Neural cell (in vitro differentiated cells): ENCODE measurements around the gene TMEM219. TPM values are rescaled to one million over a fixed set of nuclear protein-coding genes. Genes with fewer than 3 reads are reported as not detected.

Experiments
- H2AFZ ChIP-seq: fragments of 200-600, 300-800 bp; sonication (generic), shearing (Covaris generic); 2 replicates; pipeline ENCODE4 v1.6.0; 2014; ENCODE audit warnings: low read depth, mild to moderate bottlenecking, antibody characterized with exemption, low read length, moderate library complexity
- H3F3A ChIP-seq: fragments of 200-600 bp; shearing (Covaris generic); 2 replicates; pipeline ENCODE4 v1.6.1; 2016; ENCODE audit warnings: mild to moderate bottlenecking, moderate library complexity, mixed read lengths, antibody characterized with exemption, low read length; ENCODE audit not compliant: insufficient read depth, poor library complexity, severe bottlenecking
- H3K27ac ChIP-seq: fragments of 200-600, 300-800 bp; sonication (generic), shearing (Covaris generic); 2 replicates; pipeline ENCODE4 v1.5.1; 2014; ENCODE audit warnings: mild to moderate bottlenecking, low read length, moderate library complexity
- H3K27me3 ChIP-seq: fragments of 300-800, 200-600 bp; sonication (generic), shearing (Covaris generic); 2 replicates; pipeline ENCODE4 v1.6.0; 2014; ENCODE audit warnings: mild to moderate bottlenecking, low read depth, low read length, moderate library complexity; ENCODE audit not compliant: insufficient read depth
- H3K36me3 ChIP-seq: fragments of 300-800, 200-600 bp; sonication (generic), shearing (Covaris generic); 2 replicates; pipeline ENCODE4 v1.5.1; 2014; ENCODE audit warnings: mild to moderate bottlenecking, antibody characterized with exemption, low read length, moderate library complexity; ENCODE audit not compliant: insufficient read depth
- H3K4me2 ChIP-seq: fragments of 300-800, 200-600 bp; sonication (generic), shearing (Covaris generic); 2 replicates; pipeline ENCODE4 v1.6.0; 2014; ENCODE audit warnings: mild to moderate bottlenecking, low read length
- H3K4me3 ChIP-seq: fragments of 300-800, 200-600 bp; sonication (generic), shearing (Covaris generic); 2 replicates; pipeline ENCODE4 v1.5.1; 2014; ENCODE audit warnings: mild to moderate bottlenecking, low read length, moderate library complexity
- H3K79me2 ChIP-seq: fragments of 200-600 bp; shearing (Covaris generic); replicated peaks from 2 replicates; pipeline ENCODE4 v1.6.0; 2014; ENCODE audit warnings: mild to moderate bottlenecking, low read length, moderate library complexity; ENCODE audit not compliant: insufficient read depth
- H3K9ac ChIP-seq: fragments of 300-800, 200-600 bp; sonication (generic), shearing (Covaris generic); 2 replicates; pipeline ENCODE4 v1.6.1; 2016; ENCODE audit warnings: mild to moderate bottlenecking, low read length, mixed read lengths
- H3K9me2 ChIP-seq: fragments of 200-600 bp; shearing (Covaris generic); 2 replicates; pipeline ENCODE4 v1.6.1; 2016; ENCODE audit warnings: mild to moderate bottlenecking, low read length, mixed read lengths; ENCODE audit not compliant: insufficient read depth
- H3K9me3 ChIP-seq: fragments of 200-600, 300-800 bp; sonication (generic), shearing (Covaris generic); 2 replicates; pipeline ENCODE4 v1.6.1; 2016; ENCODE audit warnings: mild to moderate bottlenecking, mixed run types, low read length, moderate library complexity, mixed read lengths
- H4K20me1 ChIP-seq: fragments of 200-600 bp; shearing (Covaris generic); 2 replicates; pipeline ENCODE4 v1.6.1; 2016; ENCODE audit warnings: mild to moderate bottlenecking, mixed run types; ENCODE audit not compliant: insufficient read depth
- CTCF ChIP-seq: fragments of 450-650 bp; IDR thresholded peaks from 2 replicates; pipeline ENCODE4 v1.5.1; 2014; ENCODE audit warnings: antibody characterized with exemption, mild to moderate bottlenecking, moderate library complexity; ENCODE audit not compliant: poor library complexity, severe bottlenecking
- EP300 ChIP-seq: fragments of 450-650 bp; conservative IDR thresholded peaks from 2 replicates; pipeline ENCODE4 v1.6.1; 2014; ENCODE audit warnings: antibody characterized with exemption, mild to moderate bottlenecking, moderate library complexity; ENCODE audit not compliant: poor library complexity, severe bottlenecking
- EZH2 ChIP-seq: fragments of 200-600, 300-800 bp; shearing (Covaris generic), sonication (generic); IDR thresholded peaks from 2 replicates; pipeline ENCODE4 v1.6.1; 2014; ENCODE audit warnings: antibody characterized with exemption, low read length, borderline replicate concordance, mild to moderate bottlenecking; ENCODE audit not compliant: insufficient read depth, poor library complexity, severe bottlenecking
- MXI1 ChIP-seq: fragments of 450-650 bp; conservative IDR thresholded peaks from 2 replicates; pipeline ENCODE4 v1.6.1; 2014; ENCODE audit warnings: antibody characterized with exemption, mild to moderate bottlenecking; ENCODE audit not compliant: poor library complexity, severe bottlenecking
- POLR2AphosphoS5 ChIP-seq: IDR thresholded peaks from 2 replicates; pipeline ENCODE4 v1.6.1; 2012
- RAD21 ChIP-seq: fragments of 450-650 bp; conservative IDR thresholded peaks from 2 replicates; pipeline ENCODE4 v1.6.1; 2014; ENCODE audit warnings: antibody characterized with exemption, mild to moderate bottlenecking, moderate library complexity
- SMC3 ChIP-seq: fragments of 450-650 bp; conservative IDR thresholded peaks from 2 replicates; pipeline ENCODE4 v1.6.1; 2014; ENCODE audit warnings: antibody characterized with exemption, mild to moderate bottlenecking, moderate library complexity; ENCODE audit not compliant: poor library complexity
- TAF1 ChIP-seq: IDR thresholded peaks from 2 replicates; pipeline ENCODE4 v1.6.1; 2012; ENCODE audit warnings: low read depth
- polyA plus RNA-seq: library from polyadenylated mRNA; depleted of rRNA; stranded (reverse); fragments of >200 nt; gene quantifications from 2 replicates; pipeline ENCODE4 v1.2.3, GENCODE V29; 2014
- TF ChIP-seq, protein P1 (sequence below): IDR thresholded peaks from 2 replicates; pipeline ENCODE4 v1.6.1; 2012; ENCODE audit warnings: borderline replicate concordance

Gene TMEM219
- polyA plus RNA-seq, 1 donor from 2014 or later, result 154 TPM

DNA sequence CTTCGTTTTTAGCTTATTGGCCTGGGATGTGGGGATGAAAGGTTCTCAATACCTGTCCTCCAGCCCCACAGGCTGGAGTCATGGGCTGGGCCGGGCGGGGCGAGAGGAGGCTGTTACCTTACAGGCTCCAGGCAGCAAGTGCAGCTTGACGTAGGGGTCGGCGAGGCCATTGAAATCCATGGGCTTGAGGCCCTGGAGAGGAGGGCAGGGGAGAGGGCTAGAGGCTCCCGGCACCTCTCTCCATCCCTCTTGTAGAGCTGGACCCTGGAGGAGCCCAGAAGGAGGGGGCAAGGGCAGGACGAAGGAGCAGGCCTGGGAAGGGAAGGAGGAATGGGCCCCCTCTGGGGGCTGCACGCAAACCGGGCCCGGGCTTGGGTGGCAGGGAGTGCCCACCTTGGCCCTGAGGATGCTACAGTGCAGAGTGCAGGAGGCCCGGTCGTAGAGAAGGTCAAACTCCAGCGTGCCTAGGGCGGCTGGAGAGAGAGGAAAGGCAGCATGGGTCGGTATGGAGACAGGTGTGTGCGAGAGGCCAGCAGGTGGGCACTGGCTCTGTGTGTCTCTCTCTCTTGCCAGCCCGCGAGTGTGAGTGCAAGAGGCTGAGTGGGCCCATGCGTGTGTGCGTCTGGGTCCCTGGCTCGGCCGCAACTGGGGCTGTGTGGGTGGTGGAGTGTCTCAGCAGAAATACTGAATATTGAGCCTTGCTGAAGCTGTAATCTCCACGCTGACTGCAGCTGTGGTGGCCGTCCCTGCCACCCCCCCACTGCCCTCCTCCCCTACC lies 47.4 kb downstream of the TMEM219 start:
- TF ChIP-seq EP300, result no peak
- TF ChIP-seq POLR2AphosphoS5, result no peak
- TF ChIP-seq, protein P1, sequence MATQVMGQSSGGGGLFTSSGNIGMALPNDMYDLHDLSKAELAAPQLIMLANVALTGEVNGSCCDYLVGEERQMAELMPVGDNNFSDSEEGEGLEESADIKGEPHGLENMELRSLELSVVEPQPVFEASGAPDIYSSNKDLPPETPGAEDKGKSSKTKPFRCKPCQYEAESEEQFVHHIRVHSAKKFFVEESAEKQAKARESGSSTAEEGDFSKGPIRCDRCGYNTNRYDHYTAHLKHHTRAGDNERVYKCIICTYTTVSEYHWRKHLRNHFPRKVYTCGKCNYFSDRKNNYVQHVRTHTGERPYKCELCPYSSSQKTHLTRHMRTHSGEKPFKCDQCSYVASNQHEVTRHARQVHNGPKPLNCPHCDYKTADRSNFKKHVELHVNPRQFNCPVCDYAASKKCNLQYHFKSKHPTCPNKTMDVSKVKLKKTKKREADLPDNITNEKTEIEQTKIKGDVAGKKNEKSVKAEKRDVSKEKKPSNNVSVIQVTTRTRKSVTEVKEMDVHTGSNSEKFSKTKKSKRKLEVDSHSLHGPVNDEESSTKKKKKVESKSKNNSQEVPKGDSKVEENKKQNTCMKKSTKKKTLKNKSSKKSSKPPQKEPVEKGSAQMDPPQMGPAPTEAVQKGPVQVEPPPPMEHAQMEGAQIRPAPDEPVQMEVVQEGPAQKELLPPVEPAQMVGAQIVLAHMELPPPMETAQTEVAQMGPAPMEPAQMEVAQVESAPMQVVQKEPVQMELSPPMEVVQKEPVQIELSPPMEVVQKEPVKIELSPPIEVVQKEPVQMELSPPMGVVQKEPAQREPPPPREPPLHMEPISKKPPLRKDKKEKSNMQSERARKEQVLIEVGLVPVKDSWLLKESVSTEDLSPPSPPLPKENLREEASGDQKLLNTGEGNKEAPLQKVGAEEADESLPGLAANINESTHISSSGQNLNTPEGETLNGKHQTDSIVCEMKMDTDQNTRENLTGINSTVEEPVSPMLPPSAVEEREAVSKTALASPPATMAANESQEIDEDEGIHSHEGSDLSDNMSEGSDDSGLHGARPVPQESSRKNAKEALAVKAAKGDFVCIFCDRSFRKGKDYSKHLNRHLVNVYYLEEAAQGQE, result no peak
- no peak for TF ChIP-seq MXI1
- TF ChIP-seq CTCF, result no peak
- no peak for TF ChIP-seq EZH2
- TF ChIP-seq RAD21, result no peak
- no peak for TF ChIP-seq SMC3
- TF ChIP-seq TAF1, result no peak
- H3K36me3 ChIP-seq, result no peaks in the 10 kb centered on the region
- no peaks in the 10 kb centered on the region for H3K9me3 ChIP-seq
- no peaks in the 10 kb centered on the region for H3F3A ChIP-seq
- H3K9me2 ChIP-seq, result no peaks in the 10 kb centered on the region
- no peak overlapping the region for H3K27ac ChIP-seq
- no peaks in the 10 kb centered on the region for H3K79me2 ChIP-seq
- no peaks in the 10 kb centered on the region for H3K27me3 ChIP-seq
- H3K9ac ChIP-seq, result peak overlapping the region; percentile 62
- no peak overlapping the region for H2AFZ ChIP-seq
- no peaks in the 10 kb centered on the region for H4K20me1 ChIP-seq
- H3K4me2 ChIP-seq, result no peak overlapping the region
- H3K4me3 ChIP-seq, result peak overlapping the region; percentile 82

GRCh38 chr16:30009990-30010843 lies 48.3 kb downstream of the TMEM219 start:
- H3K79me2 ChIP-seq, result no peaks in the 10 kb centered on the region
- no peaks in the 10 kb centered on the region for H4K20me1 ChIP-seq
- no peaks in the 10 kb centered on the region for H3K9me3 ChIP-seq
- H3K4me2 ChIP-seq, result peak overlapping the region; percentile 53
- H3F3A ChIP-seq, result no peaks in the 10 kb centered on the region
- no peak overlapping the region for H3K27ac ChIP-seq
- H2AFZ ChIP-seq, result peak overlapping the region; percentile 49
- TF ChIP-seq EZH2 (no peak), MXI1 (no peak), EP300 (no peak), SMC3 (no peak), TAF1 (no peak), POLR2AphosphoS5 (no peak), CTCF (no peak), RAD21 (no peak)
- TF ChIP-seq, protein P1, result no peak
- no peaks in the 10 kb centered on the region for H3K27me3 ChIP-seq
- H3K4me3 ChIP-seq, result peak overlapping the region; percentile 82
- H3K36me3 ChIP-seq, result no peaks in the 10 kb centered on the region
- H3K9me2 ChIP-seq, result no peaks in the 10 kb centered on the region
- H3K9ac ChIP-seq, result peak overlapping the region; percentile 62
